ENCODE results near the gene MCM7.

Gene MCM7

GRCh38 chr7:100071018-100071723 lies 30.0 kb downstream of the MCM7 start:
- DNase-seq (ENCODE audit: low spot score): no peak

- no peak for DNase-seq (ENCODE audit: low spot score)
These were observed 31.2 kb downstream of the MCM7 start for GRCh38 chr7:100069991-100070390.

DNA sequence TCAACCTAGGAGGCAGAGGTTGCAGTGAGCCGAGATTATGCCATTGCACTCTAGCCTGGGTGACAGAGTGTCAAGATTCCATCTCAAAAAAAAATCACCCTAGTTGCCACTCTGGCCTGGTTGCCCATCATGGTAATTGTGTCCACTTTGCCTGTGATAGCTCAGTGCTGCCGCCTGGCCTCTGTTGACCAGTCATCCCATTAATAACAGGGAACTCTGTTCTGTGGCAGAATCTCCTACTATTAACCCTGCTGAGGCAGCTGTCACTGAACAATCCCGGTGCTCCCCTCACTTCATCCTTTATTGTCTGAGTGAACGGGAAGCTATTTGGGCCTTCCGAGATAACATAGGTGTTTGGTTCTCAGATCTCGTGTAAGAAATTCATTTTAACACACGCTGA lies 34.2 kb downstream of the MCM7 start:
- DNase-seq (ENCODE audit: low spot score): no peak

GRCh38 chr7:100065452-100066186 lies 35.6 kb downstream of the MCM7 start:
- DNase-seq (ENCODE audit: low spot score): no peak

GRCh38 chr7:100064162-100064561 lies 37.0 kb downstream of the MCM7 start:
- no peak for DNase-seq (ENCODE audit: low spot score)

DNA sequence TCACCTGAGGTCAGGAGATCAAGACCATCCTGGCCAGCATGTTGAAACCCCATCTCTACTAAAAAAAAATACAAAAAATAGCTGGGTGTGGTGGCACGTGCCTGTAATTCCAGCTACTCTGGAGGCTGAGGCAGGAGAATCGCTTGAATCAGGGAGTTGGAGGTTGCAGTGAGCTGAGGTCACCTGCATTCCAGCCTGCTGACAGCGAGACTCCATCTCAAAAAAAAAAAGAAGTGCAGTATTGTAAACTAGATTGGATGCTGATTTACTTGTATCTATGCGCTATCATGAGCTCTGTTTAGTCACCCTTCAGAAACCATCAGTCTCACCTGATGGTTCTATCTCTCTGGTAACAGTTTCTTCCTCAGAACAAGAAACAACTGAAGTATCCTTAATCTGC lies 37.8 kb downstream of the MCM7 start:
- DNase-seq (ENCODE audit: low spot score): no peak

GRCh38 chr7:100061518-100062193 lies 39.5 kb downstream of the MCM7 start:
- no peak for DNase-seq (ENCODE audit: low spot score)

DNA sequence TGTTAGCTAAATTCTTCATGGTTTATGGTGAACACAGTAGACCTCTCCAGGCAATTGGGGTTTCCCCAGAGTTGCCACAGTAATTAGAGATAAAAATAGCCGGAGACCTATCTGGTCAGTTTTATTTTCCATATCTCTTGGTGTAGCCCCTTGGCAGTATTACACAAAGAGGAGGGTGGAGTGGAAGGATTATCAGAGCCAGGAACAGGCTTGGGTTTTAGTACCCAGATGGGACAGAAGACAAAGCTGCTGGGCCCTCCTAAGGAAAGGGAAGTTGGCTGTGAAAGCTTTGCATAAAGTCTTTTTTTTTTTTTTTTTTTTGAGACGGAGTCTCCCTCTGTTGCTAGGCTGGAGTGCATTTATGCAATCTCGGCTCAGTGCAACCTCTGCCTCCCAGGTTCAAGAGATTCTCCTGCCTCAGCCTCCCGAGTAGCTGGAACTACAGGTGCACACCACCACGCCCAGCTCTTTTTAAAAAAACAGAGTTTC lies 41.9 kb downstream of the MCM7 start:
- no peak for DNase-seq (ENCODE audit: low spot score)

GRCh38 chr7:100057006-100057405 lies 44.2 kb downstream of the MCM7 start:
- no peak for DNase-seq (ENCODE audit: low spot score)

GRCh38 chr7:100053215-100053614 lies 48.0 kb downstream of the MCM7 start:
- DNase-seq (ENCODE audit: low spot score): peak; percentile 81

DNA sequence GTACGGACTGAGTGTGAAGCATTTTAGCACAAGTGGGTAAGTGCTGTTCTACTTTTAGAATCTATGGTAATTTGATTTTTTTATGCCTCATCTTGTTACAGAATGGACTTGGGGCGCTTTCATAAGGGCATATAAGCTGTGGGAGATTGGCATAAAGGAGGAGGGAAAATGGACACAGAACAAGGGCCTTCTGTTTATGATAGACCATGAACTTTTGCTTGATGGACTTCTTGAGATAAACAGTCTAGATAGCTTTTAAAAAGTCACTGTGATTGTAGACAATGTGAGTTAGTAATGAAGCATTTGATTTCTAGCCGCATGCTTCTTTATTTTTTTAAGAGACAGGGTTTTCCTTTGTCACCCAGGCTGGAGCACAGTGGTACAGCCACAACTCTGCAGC lies 49.6 kb downstream of the MCM7 start:
- DNase-seq (ENCODE audit: low spot score): no peak

DNA sequence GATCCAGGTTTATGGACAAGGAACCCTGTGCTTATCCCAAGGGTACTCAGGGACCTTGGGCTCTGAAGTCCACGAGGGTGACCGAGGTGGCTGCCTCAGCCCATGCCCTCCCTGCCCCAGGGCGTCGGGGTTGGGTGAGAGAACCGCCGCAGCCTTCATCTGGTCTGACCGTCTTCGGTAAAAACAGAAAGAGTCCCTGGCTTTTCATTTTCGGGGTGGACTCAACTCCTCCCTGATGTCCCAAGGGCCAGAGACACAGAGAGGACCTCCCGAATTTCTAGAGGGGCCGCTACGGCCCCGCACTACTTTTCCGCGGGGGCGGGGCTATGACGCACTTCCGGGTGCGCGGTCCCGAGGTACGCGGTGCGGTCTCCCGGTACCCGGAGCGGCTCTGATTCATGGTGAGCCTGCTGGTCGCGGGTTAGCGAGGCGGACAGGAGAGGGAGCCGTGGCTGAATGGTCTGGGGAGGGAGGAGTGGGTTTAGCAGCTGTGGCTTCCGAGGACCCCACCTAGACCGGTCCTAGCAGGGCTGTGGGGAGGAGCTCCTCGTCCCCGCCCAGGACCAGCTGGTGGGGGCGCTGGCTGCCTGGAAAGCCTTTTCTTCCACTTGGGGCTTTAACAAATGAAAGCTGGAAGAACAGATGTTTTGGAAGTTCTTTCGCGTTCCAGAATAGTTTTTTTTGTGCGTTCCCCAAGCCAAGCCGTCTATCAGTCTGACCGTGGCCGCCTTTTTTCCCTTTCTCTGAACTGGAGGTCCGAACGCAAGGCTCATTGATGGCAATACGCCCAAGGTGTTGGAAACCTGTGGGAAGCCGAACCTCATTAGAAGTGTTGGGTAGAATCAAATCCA lies 51.5 kb downstream of the MCM7 start, which contains the start of gene ZSCAN21:
Gene ZSCAN21, plus strand, starts transcription at position 334 of the 851 bp plus-strand sequence. CDS start 7,233 bp downstream, outside the sequence.
- peak; percentile 89 for DNase-seq (ENCODE audit: low spot score)

DNA sequence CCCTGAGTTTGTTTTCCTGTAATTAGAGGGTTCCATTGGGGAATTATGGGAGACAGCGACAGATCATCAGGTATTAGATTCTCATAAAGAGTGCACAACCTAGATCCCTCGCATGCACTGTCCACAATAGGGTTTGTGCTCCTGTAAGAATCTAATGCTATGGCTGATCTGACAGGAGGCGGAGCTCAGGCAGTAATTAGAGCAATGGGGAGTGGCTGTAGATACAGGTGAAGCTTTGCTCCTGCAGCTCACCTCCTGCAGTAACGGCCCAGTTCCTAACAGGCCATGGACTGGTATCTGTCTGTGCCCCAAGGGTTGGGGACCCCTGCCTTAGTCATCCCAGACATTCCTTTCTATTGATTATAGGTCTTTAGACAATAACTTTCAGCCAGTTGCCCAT lies 52.5 kb downstream of the MCM7 start:
- DNase-seq (ENCODE audit: low spot score): no peak

GRCh38 chr7:100044718-100045117 lies 56.5 kb downstream of the MCM7 start:
- DNase-seq (ENCODE audit: low spot score): peak; percentile 56

Measured in kidney tubule cell (primary cell).